Adrenal gland (tissue), 12 donors: ENCODE data around the gene FAM114A1. TPM values are rescaled to one million over a fixed set of nuclear protein-coding genes. Genes with fewer than 3 reads are reported as not detected.
A peak's percentile ranks its signal among the peaks of the same experiment; 100 is the strongest.

Source experiments
- DNase-seq, 7 donors: peaks; one replicate each; pipeline ENCODE4 v3.0.0-alpha.2; 2019 to 2020
- H3K27ac ChIP-seq, 5 donors: fragments of 200-600 bp; sonication (generic) in 4 of 5; 1 replicate in 3 of 5; 2 replicates in 2 of 5; pipeline versions ENCODE4 v1.5.1 to v1.8.0; 2016 to 2020; ENCODE audit warnings: mild to moderate bottlenecking in 1 of 5
- H3K27me3 ChIP-seq: fragments of 200-600 bp; 2 replicates; pipeline ENCODE4 v1.8.0; 2021
- H3K36me3 ChIP-seq, 2 donors: fragments of 200-600 bp; replicated peaks in 1 of 2; 1 replicate in 1 of 2; 2 replicates in 1 of 2; pipeline versions ENCODE4 v1.5.1 to v1.8.0; 2018 to 2022
- H3K4me1 ChIP-seq, 2 donors: fragments of 200-600 bp; replicated peaks in 1 of 2; 1 replicate in 1 of 2; 2 replicates in 1 of 2; pipeline versions ENCODE4 v1.5.1 to v1.8.0; 2018 to 2021
- H3K4me3 ChIP-seq, 4 donors: fragments of 200-600 bp; sonication (generic) in 3 of 4; one replicate each; pipeline ENCODE4 v1.5.1; 2016 to 2018
- H3K9me3 ChIP-seq, 3 donors: fragments of 200-600 bp; sonication (generic) in 1 of 3; replicated peaks in 1 of 3; 1 replicate in 2 of 3; 2 replicates in 1 of 3; pipeline versions ENCODE4 v1.5.1 to v1.8.0; 2016 to 2021
- POLR2A ChIP-seq, 2 donors: fragments of 450-650 bp; IDR thresholded peaks; one replicate each; pipeline ENCODE4 v1.6.1; 2017; ENCODE audit warnings: antibody characterized with exemption in 2 of 2, mild to moderate bottlenecking in 2 of 2, moderate library complexity in 1 of 2
- WGBS, 4 donors: extraction: QIAGEN DNeasy Blood & Tissue Kit in 2 of 4; methylation state at CpG; one replicate each; pipeline versions ENCODE4 v1.1.5 to v1.1.7; 2013 to 2017; 5-methylcytosine and 5-hydroxymethylcytosine counted together
- intact Hi-C, 2 donors: fragments of 100-400 bp; cut with DNase I; formaldehyde crosslinking; loops; one replicate each; pipeline versions ENCODE4 v1.14.1 to v1.15.0; 2022 to 2023
- polyA plus RNA-seq, 3 donors: library from polyadenylated mRNA; stranded (reverse); fragments of 200-250 nt in 2 of 3; fragments of 350-450 nt in 1 of 3; fragmentation: Illumina TruSeq in 1 of 3; extraction: RNeasy Lipid Tissue Mini Kit (QIAGEN cat#74804) in 1 of 3; gene quantifications; one replicate each; pipeline ENCODE4 v1.2.3, GENCODE V29; 2013 to 2014
- total RNA-seq, 9 donors: library from RNA; depleted of rRNA in 4 of 9; stranded (reverse); fragments of >200 nt in 4 of 9; fragments of 120-200 nt in 1 of 9; fragmentation: NEBNext Ultra II Directional in 1 of 9; extraction: Animal tissue kit (Norgen Biotek cat#: 25700) in 1 of 9; gene quantifications; one replicate each; pipeline versions ENCODE4 v1.1.0 to v1.2.4, GENCODE V29; 2013 to 2023
- TF ChIP-seq, protein P1 (sequence below), 6 experiments: fragments of 450-650 bp in 4 of 6; fragments of 200-600 bp in 2 of 6; sonication (generic) in 1 of 6; IDR thresholded peaks; 1 replicate in 5 of 6; 2 replicates in 1 of 6; pipeline versions ENCODE4 v1.5.1 to v1.8.0; 2016 to 2021; ENCODE audit warnings: antibody characterized with exemption in 6 of 6, mild to moderate bottlenecking in 2 of 6, moderate library complexity in 1 of 6
- donor health status: healthy with polysubstance abuse.
- donor health status: Bipolar disorder and iron deficiency.
- donor health status: DM: yes; HTN: yes; CAD: no.
- donor health status: DM: no; HTN: no; CAD: no.
- donor health status: DM: no; HTN: no; CAD: no.
- donor health status: DM: yes; HTN: yes; CAD: no.

FAM114A1 gene
- total and polyA plus RNA-seq, 12 donors: 29.3 to 335 (median 174) TPM

DNA sequence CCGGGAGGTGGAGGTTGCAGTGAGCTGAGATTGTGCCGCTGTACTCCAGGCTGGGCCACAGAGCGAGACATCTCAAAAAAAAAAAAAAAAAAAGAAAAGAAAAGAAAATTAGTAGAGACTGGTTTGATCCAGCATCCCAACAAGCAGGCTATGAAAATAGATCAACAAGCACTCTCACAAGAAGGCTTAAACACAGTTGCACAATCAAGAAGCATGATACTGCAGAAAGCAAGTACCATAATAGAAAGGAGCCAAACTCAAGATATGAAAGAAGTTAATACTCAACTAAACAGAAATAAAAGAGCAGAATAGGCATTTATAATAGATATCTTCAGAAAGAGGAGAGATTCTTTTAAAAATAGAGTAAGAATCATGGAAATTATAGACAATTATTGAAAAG, 21.6 kb upstream of the FAM114A1 start:
- WGBS, 4 donors: 71 to 98% (median 89%) methylated on average over 3 of the region's 3 CpGs
- H3K4me3 ChIP-seq: no peak overlapping the region
- H3K27ac ChIP-seq: no peak overlapping the region
- DNase-seq: no peak
- no peaks in the 10 kb centered on the region for H3K4me1 ChIP-seq
- no peaks in the 10 kb centered on the region for H3K9me3 ChIP-seq
- H3K36me3 ChIP-seq: no peaks in the 10 kb centered on the region
- TF ChIP-seq, protein P1, sequence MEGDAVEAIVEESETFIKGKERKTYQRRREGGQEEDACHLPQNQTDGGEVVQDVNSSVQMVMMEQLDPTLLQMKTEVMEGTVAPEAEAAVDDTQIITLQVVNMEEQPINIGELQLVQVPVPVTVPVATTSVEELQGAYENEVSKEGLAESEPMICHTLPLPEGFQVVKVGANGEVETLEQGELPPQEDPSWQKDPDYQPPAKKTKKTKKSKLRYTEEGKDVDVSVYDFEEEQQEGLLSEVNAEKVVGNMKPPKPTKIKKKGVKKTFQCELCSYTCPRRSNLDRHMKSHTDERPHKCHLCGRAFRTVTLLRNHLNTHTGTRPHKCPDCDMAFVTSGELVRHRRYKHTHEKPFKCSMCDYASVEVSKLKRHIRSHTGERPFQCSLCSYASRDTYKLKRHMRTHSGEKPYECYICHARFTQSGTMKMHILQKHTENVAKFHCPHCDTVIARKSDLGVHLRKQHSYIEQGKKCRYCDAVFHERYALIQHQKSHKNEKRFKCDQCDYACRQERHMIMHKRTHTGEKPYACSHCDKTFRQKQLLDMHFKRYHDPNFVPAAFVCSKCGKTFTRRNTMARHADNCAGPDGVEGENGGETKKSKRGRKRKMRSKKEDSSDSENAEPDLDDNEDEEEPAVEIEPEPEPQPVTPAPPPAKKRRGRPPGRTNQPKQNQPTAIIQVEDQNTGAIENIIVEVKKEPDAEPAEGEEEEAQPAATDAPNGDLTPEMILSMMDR (IDR thresholded peaks at IDR 0.05): no peak
- no peak for TF ChIP-seq POLR2A (IDR thresholded peaks at IDR 0.05)
- H3K27me3 ChIP-seq: no peaks in the 10 kb centered on the region
- intact Hi-C loops: no loop called here

DNA sequence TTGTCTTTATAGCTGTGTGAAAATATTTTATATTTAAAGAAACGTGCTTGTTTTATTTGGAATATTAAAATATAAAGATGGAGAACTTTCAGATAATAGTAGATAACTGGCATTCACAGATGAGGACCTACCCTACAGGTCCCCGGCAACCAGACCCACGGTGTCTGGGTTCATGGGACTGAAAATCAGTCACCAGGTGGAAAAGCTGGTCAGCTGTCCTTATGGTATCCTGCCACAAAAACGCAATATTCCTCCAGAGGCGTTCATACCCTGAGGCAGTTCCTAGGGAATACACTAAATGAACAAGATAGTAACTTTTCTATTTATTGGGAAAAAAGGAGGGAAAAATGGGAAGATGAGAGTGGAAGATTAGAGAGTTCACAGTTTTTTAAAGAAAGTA, 12.1 kb upstream of the FAM114A1 start:
- 75 to 86% (median 80%) methylated on average over 5 of the region's 5 CpGs for WGBS, 4 donors
- no peak for DNase-seq
- TF ChIP-seq, protein P1 (IDR thresholded peaks at IDR 0.05): no peak
- no peak for TF ChIP-seq POLR2A (IDR thresholded peaks at IDR 0.05)
- H3K27ac ChIP-seq: peak overlapping the region in 1 of 5 donors; percentile 79
- H3K4me3 ChIP-seq: peak overlapping the region in 1 of 4 donors; percentile 54
- H3K27me3 ChIP-seq: no peaks in the 10 kb centered on the region
- H3K4me1 ChIP-seq: peaks cover 16% of the 10 kb centered on the region in 2 donors
- intact Hi-C loops: no loop called here
- H3K36me3 ChIP-seq: no peaks in the 10 kb centered on the region
- no peaks in the 10 kb centered on the region for H3K9me3 ChIP-seq

GRCh38 chr4:38856046-38856445, 11.6 kb upstream of the FAM114A1 start:
- intact Hi-C loops: no loop called here
- peak overlapping the region in 3 of 5 donors; percentile 59 to 79 (median 77) for H3K27ac ChIP-seq
- peak in 2 of 7 donors; percentile 30 to 33 for DNase-seq
- H3K4me1 ChIP-seq: peaks cover 16% of the 10 kb centered on the region in 2 donors
- H3K4me3 ChIP-seq: peak overlapping the region in 1 of 4 donors; percentile 54
- TF ChIP-seq POLR2A (IDR thresholded peaks at IDR 0.05): peak in 1 of 2 donors; percentile 17
- TF ChIP-seq, protein P1 (IDR thresholded peaks at IDR 0.05): peak in 1 of 6 experiments; percentile 3
- H3K36me3 ChIP-seq: no peaks in the 10 kb centered on the region
- no peaks in the 10 kb centered on the region for H3K9me3 ChIP-seq
- 25 to 48% (median 38%) methylated on average over 4 of the region's 4 CpGs for WGBS, 4 donors
- H3K27me3 ChIP-seq: no peaks in the 10 kb centered on the region

- no peaks in the 10 kb centered on the region for H3K9me3 ChIP-seq
- H3K4me1 ChIP-seq: peaks cover 16% of the 10 kb centered on the region in 2 donors
- intact Hi-C loops: no loop called here
- no peaks in the 10 kb centered on the region for H3K36me3 ChIP-seq
- peak within 1 kb of the TSS in 1 of 4 donors; percentile 54 for H3K4me3 ChIP-seq
- peak in 5 of 7 donors; percentile 48 to 78 (median 73) for DNase-seq
- peak within 1 kb of the TSS; percentile 58 to 79 (median 65) for H3K27ac ChIP-seq
- TF ChIP-seq POLR2A (IDR thresholded peaks at IDR 0.05): peak in 1 of 2 donors; percentile 15
- TF ChIP-seq, protein P1 (IDR thresholded peaks at IDR 0.05): peak; percentile 58 to 81 (median 68)
- H3K27me3 ChIP-seq: no peaks in the 10 kb centered on the region
- 13 to 32% (median 20%) methylated on average over 8 of the region's 8 CpGs for WGBS, 4 donors
Observed at GRCh38 chr4:38856524-38857337, 10.9 kb upstream of the FAM114A1 start, which contains the start of gene TLR6. TLR6 (minus strand) TSS chr4:38856817; CDS start chr4:38829473, 27,344 bp downstream.
